GM19023 (cell line): Measurements from ENCODE around the gene LAMC1.
A peak's percentile ranks its signal among the peaks of the same experiment; 100 is the strongest.

ENCODE experiments used
- ATAC-seq: cut with Tn5 transposase; IDR thresholded peaks from one replicate; pipeline ENCODE4 v1.9.1; 2021; ENCODE audit warnings: mild to moderate bottlenecking, moderate library complexity; ENCODE audit not compliant: unreplicated experiment

LAMC1 gene

GRCh38 chr1:183180634-183181056, 157.4 kb downstream of the LAMC1 start:
- ATAC-seq = peak; percentile 77

DNA sequence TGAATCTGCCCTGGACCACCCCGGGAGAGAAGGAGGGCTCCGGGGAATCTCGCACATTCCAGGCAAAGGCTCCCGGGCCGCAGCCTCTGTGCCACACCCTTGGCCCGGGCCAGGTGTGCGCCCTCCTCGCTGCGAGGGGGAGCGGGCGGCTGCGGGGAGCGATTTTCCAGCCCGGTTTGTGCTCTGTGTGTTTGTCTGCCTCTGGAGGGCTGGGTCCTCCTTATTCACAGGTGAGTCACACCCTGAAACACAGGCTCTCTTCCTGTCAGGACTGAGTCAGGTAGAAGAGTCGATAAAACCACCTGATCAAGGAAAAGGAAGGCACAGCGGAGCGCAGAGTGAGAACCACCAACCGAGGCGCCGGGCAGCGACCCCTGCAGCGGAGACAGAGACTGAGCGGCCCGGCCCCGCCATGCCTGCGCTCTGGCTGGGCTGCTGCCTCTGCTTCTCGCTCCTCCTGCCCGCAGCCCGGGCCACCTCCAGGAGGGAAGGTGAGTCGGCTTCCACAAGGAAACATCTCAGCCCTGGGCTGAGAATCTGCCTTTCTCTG, 162.8 kb downstream of the LAMC1 start, which contains the start of gene LAMC2:
Gene LAMC2, plus strand, starts transcription at position 324 of the 550 bp plus-strand sequence. Its CDS starts 89 bp downstream, at position 413.
- ATAC-seq = no peak

DNA sequence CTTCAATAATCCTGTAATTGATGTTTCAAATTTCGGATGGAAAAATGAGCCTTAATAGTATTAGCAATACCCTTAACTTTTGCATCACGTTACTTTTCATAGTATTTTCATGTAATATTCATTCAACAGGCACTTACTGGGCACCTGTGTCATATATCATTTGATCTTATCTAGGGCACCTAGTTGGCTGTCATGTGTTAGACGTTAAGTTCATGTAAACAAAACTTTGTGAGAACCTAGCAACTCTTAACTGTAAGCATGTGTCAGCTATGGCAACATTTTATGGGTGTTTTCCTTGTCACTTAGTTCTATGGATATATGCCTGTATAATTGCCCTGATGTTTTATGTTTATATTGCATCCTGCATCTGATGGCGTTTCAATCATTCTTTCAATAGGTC, 163.6 kb downstream of the LAMC1 start:
- no peak for ATAC-seq

- no peak for ATAC-seq
Observed at GRCh38 chr1:183188240-183188639, 165.0 kb downstream of the LAMC1 start.

- no peak for ATAC-seq
Observed at GRCh38 chr1:183191833-183192232, 168.6 kb downstream of the LAMC1 start.

DNA sequence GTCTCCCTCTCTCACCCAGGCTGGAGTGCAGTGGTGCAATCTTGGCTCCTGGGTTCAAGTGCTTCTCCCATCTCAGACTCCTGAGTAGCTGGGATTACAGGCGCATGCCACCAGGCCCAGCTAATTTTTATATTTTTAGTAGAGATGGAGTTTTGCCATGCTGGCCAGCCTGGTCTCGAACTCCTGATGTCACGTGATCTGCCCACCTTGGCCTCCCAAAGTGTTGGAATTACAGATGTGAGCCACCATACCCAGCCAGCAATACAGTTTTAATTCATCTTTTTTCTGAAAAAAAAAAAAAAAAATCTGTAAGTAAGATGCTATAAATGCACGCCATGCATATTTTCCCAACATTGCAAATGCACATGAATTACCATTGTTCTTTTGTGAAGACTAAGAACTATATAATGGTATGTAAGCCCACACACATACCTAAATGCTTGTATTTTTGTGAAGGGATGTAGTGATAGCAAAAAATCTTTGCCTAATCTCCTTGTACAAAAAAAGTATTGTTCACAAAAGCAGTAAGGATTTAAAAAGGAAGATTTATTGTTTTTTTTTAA, 170.8 kb downstream of the LAMC1 start:
- ATAC-seq = no peak

DNA sequence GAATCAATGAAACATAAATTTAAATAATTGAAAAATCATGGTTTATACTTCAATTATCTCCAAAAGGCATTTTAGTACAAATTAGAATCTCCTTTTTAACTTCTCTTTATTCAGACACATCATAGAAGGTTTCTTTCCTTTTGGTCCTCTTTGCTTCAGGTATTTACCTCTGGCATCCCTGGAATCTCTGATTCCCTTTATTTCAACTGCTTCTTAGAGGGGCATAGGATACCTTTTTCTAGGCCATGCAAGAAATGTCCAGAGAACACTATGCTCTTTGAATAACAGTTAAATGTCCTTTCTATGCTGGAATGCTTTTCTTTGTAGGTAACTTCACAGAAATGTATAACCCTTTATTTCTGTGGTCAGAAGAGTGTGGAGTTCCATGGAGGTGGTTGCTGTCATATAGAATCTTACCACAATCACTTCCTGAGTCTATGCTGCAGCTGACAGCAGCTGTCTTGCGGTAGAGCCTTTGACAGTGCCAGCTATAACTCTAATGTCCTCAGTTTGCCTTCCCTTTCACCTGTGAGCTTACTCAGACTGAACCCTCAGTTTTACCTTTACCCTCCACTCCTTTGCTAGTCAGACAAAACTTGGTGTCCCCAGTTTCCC, 171.4 kb downstream of the LAMC1 start:
- ATAC-seq = peak; percentile 94

DNA sequence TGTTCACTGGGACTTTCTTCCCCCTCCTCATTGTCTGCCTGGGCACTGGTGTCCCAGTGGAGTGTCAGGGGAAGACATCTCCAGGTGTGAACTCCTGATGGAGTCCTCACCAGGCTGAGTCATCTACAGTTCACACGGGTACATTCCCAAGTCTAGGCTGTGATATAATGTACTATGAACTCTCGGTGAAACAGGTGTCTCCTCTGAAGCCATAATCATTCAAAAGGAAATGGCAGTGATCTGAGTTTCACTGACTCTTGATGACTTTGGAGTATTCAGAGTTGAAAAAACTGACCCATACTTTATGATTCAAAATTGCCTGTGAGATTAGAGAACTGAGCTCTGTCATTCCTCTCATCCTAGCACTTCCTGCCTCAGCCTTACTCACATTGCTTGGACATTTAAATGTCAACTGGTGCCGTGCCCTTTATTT, 171.9 kb downstream of the LAMC1 start:
- peak; percentile 62 for ATAC-seq
